H1 (cell line): ENCODE data around the gene IMPG2. TPM values are rescaled to one million over a fixed set of nuclear protein-coding genes. Genes with fewer than 3 reads are reported as not detected.

Experiments
- FOSL1 ChIP-seq: IDR thresholded peaks from 2 replicates; pipeline ENCODE4 v1.6.1; 2011; ENCODE audit warnings: mild to moderate bottlenecking, low read depth, low read length, moderate library complexity; ENCODE audit not compliant: insufficient read depth
- HDAC6 ChIP-seq: IDR thresholded peaks from one replicate; pipeline ENCODE4 v1.7.1; 2012; ENCODE audit warnings: low read depth, mild to moderate bottlenecking, inconsistent platforms, low read length, moderate library complexity
- KDM5A ChIP-seq: fragments of 200-600 bp; IDR thresholded peaks from 2 replicates; pipeline ENCODE4 v1.7.1; 2012; ENCODE audit warnings: mild to moderate bottlenecking, low read length, inconsistent platforms, mixed read lengths
- RFX5 ChIP-seq: IDR thresholded peaks from 2 replicates; pipeline ENCODE4 v1.6.1; 2011; ENCODE audit warnings: low read depth, low read length, improper control_type of control experiment, borderline replicate concordance
- RNF2 ChIP-seq: fragments of 200-900, 300-1000 bp; sonication (generic); IDR thresholded peaks from 2 replicates; pipeline ENCODE4 v1.7.1; 2016; ENCODE audit warnings: borderline replicate concordance, low read depth, mild to moderate bottlenecking, antibody characterized with exemption, low read length; ENCODE audit not compliant: poor library complexity, severe bottlenecking; ENCODE audit errors: missing control alignments
- SIN3A ChIP-seq, 2 experiments: IDR thresholded peaks in 1 of 2; conservative IDR thresholded peaks in 1 of 2; 2 replicates each; pipeline ENCODE4 v1.6.1; 2011 to 2012; ENCODE audit warnings: low read length in 2 of 2, improper control_type of control experiment in 1 of 2, low read depth in 1 of 2, mild to moderate bottlenecking in 1 of 2
- SIX5 ChIP-seq: IDR thresholded peaks from 2 replicates; pipeline ENCODE4 v1.6.1; 2011; ENCODE audit warnings: mild to moderate bottlenecking, low read depth, low read length
- SUZ12 ChIP-seq: fragments of 200-600 bp; sonication (generic); IDR thresholded peaks from 2 replicates; pipeline ENCODE4 v1.6.1; 2012; ENCODE audit warnings: mild to moderate bottlenecking, inconsistent platforms, low read length, moderate library complexity, mixed read lengths
- polyA plus RNA-seq, 7 experiments: library from polyadenylated mRNA; depleted of rRNA in 3 of 7; stranded (reverse) in 5 of 7; unstranded in 2 of 7; fragments of >200 nt in 5 of 7; fragments of 200-250 nt in 2 of 7; gene quantifications; 1 replicate in 5 of 7; 2 replicates in 1 of 7; 4 replicates in 1 of 7; pipeline versions ENCODE4 v1.2.1 to v1.2.3, GENCODE V29; 2011 to 2013; ENCODE audit warnings: missing spikeins in 2 of 7, mixed read lengths in 2 of 7
- total RNA-seq: library from RNA; stranded (reverse); fragmentation: NEBNext Ultra II Directional; extraction: Animal tissue kit (Norgen Biotek cat#: 25700); gene quantifications from 2 replicates; pipeline ENCODE4 v1.2.1, GENCODE V29; 2021

Gene IMPG2
- total and polyA plus RNA-seq, 2 of the 8 experiments (the other 6 are each of a cell fraction or from before 2014, with no cell fraction given) = 0.03 to 0.06 TPM

GRCh38 chr3:101243285-101244211 lies 76.8 kb downstream of the IMPG2 start (continued):
- TF ChIP-seq SUZ12 (no peak), SIX5 (no peak), SIN3A (conservative IDR thresholded peaks at IDR 0.05 in 1 of 2, IDR thresholded peaks at IDR 0.05 in 1 of 2; ENCODE audit: low read depth in 1 of 2, low read length in 2 of 2) (no peak), KDM5A (no peak), RNF2 (no peak), RFX5 (no peak), HDAC6 (no peak), FOSL1 (no peak)
